Gastroesophageal sphincter (tissue), 4 donors: ENCODE measurements around the gene MCUR1. TPM values are rescaled to one million over a fixed set of nuclear protein-coding genes. Genes with fewer than 3 reads are reported as not detected.

ENCODE experiments used
- ATAC-seq: fragments of 150-250 bp; one replicate; pipeline ENCODE4 v1.9.1; 2016; ENCODE audit warnings: mild to moderate bottlenecking, moderate library complexity
- H3K27ac ChIP-seq, 4 donors: fragments of 200-600 bp; sonication (generic) in 3 of 4; 1 replicate in 3 of 4; 2 replicates in 1 of 4; pipeline ENCODE4 v1.5.1; 2016 to 2019
- H3K27me3 ChIP-seq: fragments of 200-600 bp; sonication (generic); one replicate; pipeline ENCODE4 v1.5.1; 2019
- H3K36me3 ChIP-seq, 2 donors: fragments of 200-600 bp; sonication (generic); one replicate each; pipeline ENCODE4 v1.5.1; 2019; ENCODE audit warnings: control low read depth in 1 of 2
- H3K4me1 ChIP-seq, 3 donors: fragments of 200-600 bp; sonication (generic); 1 replicate in 2 of 3; 2 replicates in 1 of 3; pipeline ENCODE4 v1.5.1; 2016 to 2019; ENCODE audit warnings: control low read depth in 2 of 3
- H3K4me3 ChIP-seq, 2 donors: fragments of 200-600 bp; sonication (generic); one replicate each; pipeline ENCODE4 v1.5.1; 2019; ENCODE audit warnings: mild to moderate bottlenecking in 1 of 2, moderate library complexity in 1 of 2
- H3K9me3 ChIP-seq, 3 donors: fragments of 200-600 bp; sonication (generic); one replicate each; pipeline ENCODE4 v1.5.1; 2017 to 2019; ENCODE audit warnings: control low read depth in 2 of 3
- CTCF ChIP-seq, 4 experiments: fragments of 200-600 bp in 2 of 4; fragments of 450-650 bp in 2 of 4; sonication (generic) in 1 of 4; IDR thresholded peaks; one replicate each; pipeline ENCODE4 v1.5.1; 2017 to 2019; ENCODE audit warnings: antibody characterized with exemption in 4 of 4, mild to moderate bottlenecking in 2 of 4, moderate library complexity in 2 of 4
- EP300 ChIP-seq: sonication (generic); formaldehyde crosslinking; IDR thresholded peaks from one replicate; pipeline ENCODE4 v1.6.1; 2017; ENCODE audit warnings: antibody characterized with exemption, mild to moderate bottlenecking
- POLR2A ChIP-seq, 2 donors: fragments of 450-650 bp; IDR thresholded peaks; one replicate each; pipeline ENCODE4 v1.6.1; 2017; ENCODE audit warnings: antibody characterized with exemption in 2 of 2, mild to moderate bottlenecking in 2 of 2, moderate library complexity in 1 of 2
- POLR2AphosphoS5 ChIP-seq: sonication (generic); formaldehyde crosslinking; IDR thresholded peaks from one replicate; pipeline ENCODE4 v1.6.1; 2017; ENCODE audit warnings: antibody characterized with exemption
- WGBS, 2 donors: methylation state at CpG; one replicate each; pipeline ENCODE4 v1.1.5; 2018; ENCODE audit warnings: low coverage in 1 of 2; 5-methylcytosine and 5-hydroxymethylcytosine counted together
- total RNA-seq, 4 donors: library from RNA; depleted of rRNA; stranded (reverse); fragments of >200 nt; gene quantifications; one replicate each; pipeline ENCODE4 v1.1.0, GENCODE V29; 2016

The MCUR1 gene
- total RNA-seq, 4 donors from 2014 or later: 8.5 to 18.6 (median 11.9) TPM

DNA sequence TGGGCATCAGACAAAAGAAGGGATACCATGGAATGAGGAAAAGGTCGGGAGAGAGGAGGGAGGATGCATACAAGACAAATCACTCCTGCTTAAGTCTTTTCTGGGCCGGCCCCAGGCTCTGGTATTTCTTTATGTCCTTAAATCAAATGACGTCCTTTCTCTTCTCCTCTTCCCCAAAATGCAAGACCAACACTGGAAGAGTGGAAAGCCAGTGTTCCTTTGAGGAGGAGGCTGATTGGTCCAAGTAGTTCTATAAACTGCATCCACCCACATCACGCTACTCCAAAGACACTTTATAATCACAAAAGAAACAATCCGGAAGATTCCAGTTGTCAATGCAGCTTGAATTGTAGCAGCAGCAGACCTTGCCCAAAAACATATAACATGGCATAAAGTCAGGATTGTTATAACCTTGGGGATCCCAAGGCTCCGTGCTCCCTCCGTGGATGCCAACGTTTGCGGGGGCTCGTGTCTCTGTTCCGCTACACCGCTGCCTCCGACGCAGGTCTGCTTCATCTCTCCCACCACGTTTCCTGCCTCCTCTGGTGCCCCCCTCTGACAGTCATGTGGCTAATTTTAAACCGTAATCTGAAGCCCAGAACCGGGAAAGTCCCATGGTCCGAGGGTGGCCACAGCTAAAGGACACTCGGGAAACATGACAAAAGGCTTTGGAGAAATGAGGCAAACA is 47.1 kb downstream of the MCUR1 start:
- no peak for TF ChIP-seq POLR2A (IDR thresholded peaks at IDR 0.05)
- peak in 1 of 4 experiments; percentile 53 for TF ChIP-seq CTCF (IDR thresholded peaks at IDR 0.05)
- peak; percentile 65 for TF ChIP-seq POLR2AphosphoS5
- TF ChIP-seq EP300: no peak
- ATAC-seq: peak; percentile 76
- 7 to 40% methylated on average over 3 to 13 of the region's 19 CpGs for WGBS, 2 donors

GRCh38 chr6:13766201-13766634 is 48.1 kb downstream of the MCUR1 start:
- Histone ChIP-seq H3K27me3 (no peaks in the 10 kb centered on the region), H3K27ac (no peak overlapping the region), H3K36me3 (no peaks in the 10 kb centered on the region), H3K4me1 (peaks cover 13 to 33% (median 13%) of the 10 kb centered on the region in 3 donors), H3K4me3 (no peak overlapping the region), H3K9me3 (no peaks in the 10 kb centered on the region)
- TF ChIP-seq POLR2AphosphoS5 (no peak), CTCF (IDR thresholded peaks at IDR 0.05) (no peak), EP300 (no peak), POLR2A (IDR thresholded peaks at IDR 0.05) (no peak)
- no peak for ATAC-seq
- WGBS, 2 donors: 79 to 81% methylated on average over 4 to 5 of the region's 5 CpGs

More for the DNA sequence above, 47.1 kb downstream of the MCUR1 start:
- no peaks in the 10 kb centered on the region for H3K9me3 ChIP-seq
- no peaks in the 10 kb centered on the region for H3K36me3 ChIP-seq
- H3K27ac ChIP-seq: peak overlapping the region in 3 of 4 donors; percentile 51 to 63 (median 59)
- H3K4me3 ChIP-seq: peak overlapping the region; percentile 13 to 44
- H3K27me3 ChIP-seq: no peaks in the 10 kb centered on the region
- H3K4me1 ChIP-seq: peaks cover 5 to 22% (median 5%) of the 10 kb centered on the region in 3 donors

GRCh38 chr6:13765570-13765969 is 48.8 kb downstream of the MCUR1 start:
- H3K4me1 ChIP-seq: peaks cover 15 to 39% (median 16%) of the 10 kb centered on the region in 3 donors
- H3K4me3 ChIP-seq: no peak overlapping the region
- H3K9me3 ChIP-seq: no peaks in the 10 kb centered on the region
- no peaks in the 10 kb centered on the region for H3K36me3 ChIP-seq
- TF ChIP-seq EP300 (no peak), POLR2A (IDR thresholded peaks at IDR 0.05) (no peak), CTCF (IDR thresholded peaks at IDR 0.05) (no peak), POLR2AphosphoS5 (no peak)
- H3K27ac ChIP-seq: no peak overlapping the region
- WGBS, 2 donors: 76 to 88% methylated on average over 5 to 8 of the region's 8 CpGs
- ATAC-seq: no peak
- no peaks in the 10 kb centered on the region for H3K27me3 ChIP-seq

GRCh38 chr6:13764996-13765395 is 49.4 kb downstream of the MCUR1 start:
- H3K9me3 ChIP-seq: no peaks in the 10 kb centered on the region
- H3K27me3 ChIP-seq: no peaks in the 10 kb centered on the region
- TF ChIP-seq EP300 (no peak), POLR2A (IDR thresholded peaks at IDR 0.05) (no peak), CTCF (IDR thresholded peaks at IDR 0.05) (no peak), POLR2AphosphoS5 (no peak)
- no peak overlapping the region for H3K27ac ChIP-seq
- no peaks in the 10 kb centered on the region for H3K36me3 ChIP-seq
- 95 to 96% methylated on average over 3 to 4 of the region's 9 CpGs for WGBS, 2 donors
- no peak overlapping the region for H3K4me3 ChIP-seq
- ATAC-seq: no peak
- H3K4me1 ChIP-seq: peaks cover 20 to 45% (median 21%) of the 10 kb centered on the region in 3 donors
